AG10803 (cell line): Measurements from ENCODE around the gene PCF11.
A peak's percentile ranks its signal among the peaks of the same experiment; 100 is the strongest.

Experiments used
- DNase-seq: peaks from one replicate; pipeline ENCODE4 v3.0.0; 2010; ENCODE audit warnings: low read depth
- H3K4me3 ChIP-seq: 2 replicates; pipeline ENCODE4 v1.5.1; 2011; ENCODE audit warnings: mild to moderate bottlenecking, low read length, control low read depth
- CTCF ChIP-seq: conservative IDR thresholded peaks from 2 replicates; pipeline ENCODE4 v1.5.1; 2011; ENCODE audit warnings: mild to moderate bottlenecking, low read length, control low read depth, inconsistent platforms

PCF11 gene

GRCh38 chr11:83156144-83156995, 561 bp upstream of the PCF11 start:
- no peak for TF ChIP-seq CTCF
- H3K4me3 ChIP-seq, result peak overlapping the region; percentile 82
- peak; percentile 100 for DNase-seq

GRCh38 chr11:83157594-83158356, 844 bp downstream of the PCF11 start:
- DNase-seq, result peak; percentile 38
- H3K4me3 ChIP-seq, result peak overlapping the region; percentile 94
- TF ChIP-seq CTCF, result no peak

GRCh38 chr11:83158357-83158786, 1.4 kb downstream of the PCF11 start:
- peak; percentile 31 for DNase-seq
- no peak for TF ChIP-seq CTCF
- H3K4me3 ChIP-seq, result peak overlapping the region; percentile 94

- TF ChIP-seq CTCF, result no peak
- H3K4me3 ChIP-seq, result peak overlapping the region; percentile 94
- DNase-seq, result no peak
These were observed 2.3 kb downstream of the PCF11 start for GRCh38 chr11:83158965-83159901.

- peak; percentile 52 for DNase-seq
These were observed 3.3 kb downstream of the PCF11 start for GRCh38 chr11:83159902-83160865.

More at GRCh38 chr11:83159902-83160865, 3.3 kb downstream of the PCF11 start:
- no peak for TF ChIP-seq CTCF
- peak overlapping the region; percentile 94 for H3K4me3 ChIP-seq
